Endothelial cell of umbilical vein (primary cell): Measurements from ENCODE around the gene TREM2. TPM values are rescaled to one million over a fixed set of nuclear protein-coding genes. Genes with fewer than 3 reads are reported as not detected.

Experiments used
- BruUV-seq: library from RNA; stranded (reverse); fragments of 400-500 nt; replicated peaks from 2 replicates; lab custom pipeline; 2021; lab: Mats Ljungman, UMichigan
- CTCF ChIA-PET: fragments of 300-600, 350-600 bp; sonication (Branson Sonifier 250); formaldehyde crosslinking; loops from one replicate; lab custom pipeline; 2021; ENCODE audit warnings: antibody characterized with exemption, inconsistent platforms; lab: Charles Lee
- POLR2A ChIA-PET: fragments of 300-600, 350-600 bp; sonication (Branson Sonifier 250); formaldehyde crosslinking; loops from one replicate; lab custom pipeline; 2021; ENCODE audit warnings: antibody characterized with exemption, inconsistent platforms; lab: Charles Lee
- DNase-seq: peaks from one replicate; pipeline ENCODE4 v3.0.0-alpha.2; 2011; ENCODE audit warnings: low read depth, low spot score
- FAIRE-seq: peaks from 2 replicates; lab custom pipeline; 2011; peaks lifted over from hg19 to GRCh38; lab: Jason Lieb, UNC
- H2AFZ ChIP-seq: 2 replicates; pipeline ENCODE4 v1.6.0; 2012; ENCODE audit warnings: low read depth, low read length, control low read depth, inconsistent platforms
- H3K27ac ChIP-seq: 2 replicates; pipeline ENCODE4 v1.5.1; 2011; ENCODE audit warnings: low read depth, mild to moderate bottlenecking, control low read depth, low read length, moderate library complexity; ENCODE audit not compliant: insufficient read depth
- H3K27me3 ChIP-seq, 2 experiments: 2 replicates each; pipeline versions ENCODE4 v1.6.0 to v1.6.1; 2011; ENCODE audit warnings: low read length in 2 of 2, mixed read lengths in 1 of 2; ENCODE audit not compliant: control insufficient read depth in 2 of 2, insufficient read depth in 2 of 2
- H3K36me3 ChIP-seq, 2 experiments: 2 replicates in 1 of 2; 3 replicates in 1 of 2; pipeline ENCODE4 v1.5.1; 2011; ENCODE audit warnings: low read length in 2 of 2, mild to moderate bottlenecking in 1 of 2, moderate library complexity in 1 of 2; ENCODE audit not compliant: control insufficient read depth in 2 of 2, insufficient read depth in 2 of 2; ENCODE audit errors: extremely low read depth in 1 of 2
- H3K4me1 ChIP-seq: 3 replicates; pipeline ENCODE4 v1.5.1; 2011; ENCODE audit warnings: mild to moderate bottlenecking, low read length; ENCODE audit not compliant: control insufficient read depth, insufficient read depth; ENCODE audit errors: extremely low read depth
- H3K4me2 ChIP-seq: 2 replicates; pipeline ENCODE4 v1.6.1; 2011; ENCODE audit warnings: low read length, control low read depth, mixed read lengths; ENCODE audit not compliant: insufficient read depth
- H3K4me3 ChIP-seq, 3 experiments: fragments of 200-600 bp in 1 of 3; sonication (generic), shearing (Covaris generic) in 1 of 3; replicated peaks in 1 of 3; 2 replicates each; pipeline ENCODE4 v1.5.1; 2011 to 2016; ENCODE audit warnings: control low read depth in 3 of 3, low read length in 3 of 3, mild to moderate bottlenecking in 2 of 3, inconsistent platforms in 1 of 3, low read depth in 1 of 3, moderate library complexity in 1 of 3; ENCODE audit not compliant: insufficient read depth in 1 of 3
- H3K79me2 ChIP-seq: 2 replicates; pipeline ENCODE4 v1.6.0; 2012; ENCODE audit warnings: low read length, inconsistent platforms; ENCODE audit not compliant: control insufficient read depth, insufficient read depth
- H3K9ac ChIP-seq: replicated peaks from 2 replicates; pipeline ENCODE3; 2011; ENCODE audit warnings: low read length, control low read depth; ENCODE audit not compliant: insufficient read depth; ENCODE audit errors: extremely low read depth
- H3K9me1 ChIP-seq: replicated peaks from 3 replicates; pipeline ENCODE4 v1.6.0; 2011; ENCODE audit warnings: mild to moderate bottlenecking, low read length; ENCODE audit not compliant: control insufficient read depth, insufficient read depth; ENCODE audit errors: extremely low read depth
- H3K9me3 ChIP-seq: replicated peaks from 2 replicates; pipeline ENCODE4 v1.5.1; 2012; ENCODE audit warnings: low read length, inconsistent platforms; ENCODE audit not compliant: control insufficient read depth, insufficient read depth
- H4K20me1 ChIP-seq: replicated peaks from 2 replicates; pipeline ENCODE3; 2011; ENCODE audit warnings: mild to moderate bottlenecking, low read length; ENCODE audit not compliant: control insufficient read depth, insufficient read depth; ENCODE audit errors: extremely low read depth
- EZH2 ChIP-seq: IDR thresholded peaks from 2 replicates; pipeline ENCODE4 v1.6.1; 2012; ENCODE audit warnings: borderline replicate concordance, low read depth, mild to moderate bottlenecking, moderate library complexity, low read length, inconsistent platforms; ENCODE audit not compliant: severe bottlenecking
- FOS ChIP-seq: IDR thresholded peaks from 2 replicates; pipeline ENCODE4 v1.6.1; 2011; ENCODE audit warnings: mild to moderate bottlenecking, low read length, moderate library complexity, borderline replicate concordance; ENCODE audit not compliant: insufficient read depth
- GATA2 ChIP-seq: IDR thresholded peaks from 2 replicates; pipeline ENCODE4 v1.7.0; 2011; ENCODE audit warnings: low read depth, mild to moderate bottlenecking, moderate library complexity, mixed read lengths, low read length; ENCODE audit not compliant: insufficient read length, insufficient read depth
- JUN ChIP-seq: IDR thresholded peaks from 2 replicates; pipeline ENCODE4 v1.6.1; 2011; ENCODE audit warnings: borderline replicate concordance, low read depth; ENCODE audit not compliant: insufficient read length, insufficient read depth
- MYC ChIP-seq: IDR thresholded peaks from one replicate; pipeline ENCODE4 v1.6.1; 2011; ENCODE audit warnings: mild to moderate bottlenecking, low read depth, low read length
- POLR2A ChIP-seq: IDR thresholded peaks from 2 replicates; pipeline ENCODE4 v1.6.1; 2012; ENCODE audit warnings: low read depth, mild to moderate bottlenecking, control low read depth, low read length
- POLR2AphosphoS5 ChIP-seq: IDR thresholded peaks from 2 replicates; pipeline ENCODE4 v1.6.1; 2012; ENCODE audit warnings: low read depth, mild to moderate bottlenecking, control low read depth, low read length, moderate library complexity; ENCODE audit not compliant: insufficient read depth
- dilution Hi-C: fragments of 300-500 bp; cut with MboI; formaldehyde crosslinking; loops from one replicate; pipeline ENCODE4 v1.15.0; 2019; ENCODE audit warnings: low sequenced_read_pairs; ENCODE audit not compliant: extremely low pct_ligation_motif_present
- intact Hi-C: fragments of 100-400 bp; cut with micrococcal nuclease; formaldehyde crosslinking; loops from one replicate; pipeline ENCODE4 v1.10.0; 2022
- polyA plus RNA-seq, 4 experiments: library from polyadenylated mRNA; depleted of rRNA in 3 of 4; stranded (reverse) in 3 of 4; unstranded in 1 of 4; fragments of >200 nt; gene quantifications; 2 replicates each; pipeline versions ENCODE4 v1.2.1 to v1.2.3, GENCODE V29; 2011 to 2012; ENCODE audit warnings: missing spikeins in 1 of 4
- total RNA-seq: library from RNA; stranded (reverse); gene quantifications from 2 replicates; pipeline ENCODE4 v1.2.3, GENCODE V29; 2021
- TF ChIP-seq, protein P1 (sequence below): IDR thresholded peaks from 2 replicates; pipeline ENCODE4 v1.6.1; 2011; ENCODE audit not compliant: insufficient read depth, insufficient read length
- TF ChIP-seq, protein P2 (sequence below), 2 donors: IDR thresholded peaks; 1 replicate in 1 of 2; 2 replicates in 1 of 2; pipeline ENCODE4 v1.5.1; 2011; ENCODE audit warnings: low read length in 2 of 2, mild to moderate bottlenecking in 2 of 2, moderate library complexity in 2 of 2, control low read depth in 1 of 2, inconsistent platforms in 1 of 2, low read depth in 1 of 2; ENCODE audit not compliant: insufficient read depth in 1 of 2; ENCODE audit errors: extremely low read depth in 1 of 2

Gene TREM2
- total and polyA plus RNA-seq, 2 donors (not counting 3 experiments of a cell fraction or from before 2014, with no cell fraction given) = not detected

DNA sequence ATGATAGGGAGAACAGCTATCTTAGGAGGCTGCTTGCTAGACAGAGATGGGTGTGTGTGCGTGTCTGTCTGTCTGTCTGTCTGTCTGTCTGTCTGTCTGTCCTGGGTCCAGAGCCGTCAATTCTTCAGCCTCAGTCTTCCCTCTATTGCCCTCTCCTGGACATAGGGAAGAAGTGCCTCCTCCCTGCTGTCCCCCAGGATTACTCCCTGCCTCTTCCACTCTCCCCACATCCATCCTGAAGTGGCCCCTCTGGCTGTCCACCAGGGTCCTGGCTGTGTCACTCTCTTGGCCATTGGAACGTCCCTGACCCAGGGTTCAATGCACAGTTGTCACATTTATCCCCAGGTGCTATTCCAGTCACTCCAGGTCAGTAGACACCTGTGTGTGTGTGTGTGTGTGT lies 27.9 kb upstream of the TREM2 start:
- H3K27ac ChIP-seq = no peak overlapping the region
- no peaks in the 10 kb centered on the region for H3K36me3 ChIP-seq
- H3K9me3 ChIP-seq = no peaks in the 10 kb centered on the region
- H3K4me3 ChIP-seq = no peak overlapping the region
- intact Hi-C loops = loop anchor here (2.0 kb wide), 1 partner anchor 128 kb away; no protein-coding TSS in a partner anchor
- no TSS peak for BruUV-seq
- FAIRE-seq (no peak), DNase-seq (no peak)
- no peaks in the 10 kb centered on the region for H3K9me1 ChIP-seq
- dilution Hi-C loops = no loop called here
- no peaks in the 10 kb centered on the region for H4K20me1 ChIP-seq
- TF ChIP-seq, protein P1, sequence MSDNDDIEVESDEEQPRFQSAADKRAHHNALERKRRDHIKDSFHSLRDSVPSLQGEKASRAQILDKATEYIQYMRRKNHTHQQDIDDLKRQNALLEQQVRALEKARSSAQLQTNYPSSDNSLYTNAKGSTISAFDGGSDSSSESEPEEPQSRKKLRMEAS = no peak
- TF ChIP-seq JUN = no peak
- no peak for TF ChIP-seq GATA2
- no peak for TF ChIP-seq EZH2
- TF ChIP-seq POLR2A = no peak
- no peak for TF ChIP-seq FOS
- TF ChIP-seq, protein P2, sequence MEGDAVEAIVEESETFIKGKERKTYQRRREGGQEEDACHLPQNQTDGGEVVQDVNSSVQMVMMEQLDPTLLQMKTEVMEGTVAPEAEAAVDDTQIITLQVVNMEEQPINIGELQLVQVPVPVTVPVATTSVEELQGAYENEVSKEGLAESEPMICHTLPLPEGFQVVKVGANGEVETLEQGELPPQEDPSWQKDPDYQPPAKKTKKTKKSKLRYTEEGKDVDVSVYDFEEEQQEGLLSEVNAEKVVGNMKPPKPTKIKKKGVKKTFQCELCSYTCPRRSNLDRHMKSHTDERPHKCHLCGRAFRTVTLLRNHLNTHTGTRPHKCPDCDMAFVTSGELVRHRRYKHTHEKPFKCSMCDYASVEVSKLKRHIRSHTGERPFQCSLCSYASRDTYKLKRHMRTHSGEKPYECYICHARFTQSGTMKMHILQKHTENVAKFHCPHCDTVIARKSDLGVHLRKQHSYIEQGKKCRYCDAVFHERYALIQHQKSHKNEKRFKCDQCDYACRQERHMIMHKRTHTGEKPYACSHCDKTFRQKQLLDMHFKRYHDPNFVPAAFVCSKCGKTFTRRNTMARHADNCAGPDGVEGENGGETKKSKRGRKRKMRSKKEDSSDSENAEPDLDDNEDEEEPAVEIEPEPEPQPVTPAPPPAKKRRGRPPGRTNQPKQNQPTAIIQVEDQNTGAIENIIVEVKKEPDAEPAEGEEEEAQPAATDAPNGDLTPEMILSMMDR (IDR thresholded peaks at IDR 0.05; ENCODE audit: extremely low read depth in 1 of 2, insufficient read depth in 1 of 2, low read depth in 1 of 2, low read length in 2 of 2) = no peak
- TF ChIP-seq MYC = no peak
- TF ChIP-seq POLR2AphosphoS5 = no peak
- POLR2A ChIA-PET = no interaction called here
- peaks cover 0 to 3% of the 10 kb centered on the region in 2 experiments for H3K27me3 ChIP-seq
- no peak overlapping the region for H2AFZ ChIP-seq
- CTCF ChIA-PET = interaction anchor here (2.7 kb wide), 1 partner anchor 9 kb away, joined by 23 read pairs; no protein-coding TSS in a partner anchor
- H3K9ac ChIP-seq = no peak overlapping the region
- no peaks in the 10 kb centered on the region for H3K4me1 ChIP-seq
- no peak overlapping the region for H3K4me2 ChIP-seq
- no peaks in the 10 kb centered on the region for H3K79me2 ChIP-seq
